A549 (cell line): ENCODE data around the gene IFT57. TPM values are rescaled to one million over a fixed set of nuclear protein-coding genes. Genes with fewer than 3 reads are reported as not detected.

Experiments used
- ATAC-seq, 2 experiments: fragments of 200-7000 bp in 1 of 2; fragments of >200 bp in 1 of 2; cut with Nextera tagmentation in 1 of 2; cut with Tn5 transposase in 1 of 2; 3 replicates each; pipeline versions ENCODE4 v1.8.0 to v1.9.1; 2018 to 2020; ENCODE audit warnings: mild to moderate bottlenecking in 1 of 2, moderate library complexity in 1 of 2
- CTCF ChIA-PET: fragments of 300-600 bp; sonication (Branson Sonifier 250); formaldehyde crosslinking; extraction: SDS; loops from one replicate; lab custom pipeline; 2021; ENCODE audit warnings: antibody characterized with exemption, inconsistent platforms; lab: Yijun Ruan, JAX
- POLR2A ChIA-PET: fragments of 350-600 bp; formaldehyde crosslinking; extraction: SDS; loops from one replicate; lab custom pipeline; 2021; ENCODE audit warnings: antibody characterized with exemption, inconsistent platforms; lab: Yijun Ruan, JAX
- DNase-seq, 2 experiments: peaks; one replicate each; pipeline versions ENCODE4 v3.0.0 to v3.0.0-alpha.2; 2011 to 2016; ENCODE audit warnings: low read depth in 1 of 2, low spot score in 1 of 2
- FAIRE-seq: peaks from 2 replicates; lab custom pipeline; 2011; peaks lifted over from hg19 to GRCh38; lab: Jason Lieb, UNC
- H3K27ac ChIP-seq, 2 experiments: fragments of >200 bp; sonication (Bioruptor Twin); formaldehyde crosslinking; 3 replicates each; pipeline ENCODE4 v1.5.1; 2016 to 2017
- H3K4me1 ChIP-seq: fragments of >200 bp; sonication (Bioruptor Twin); formaldehyde crosslinking; 3 replicates; pipeline ENCODE4 v1.6.1; 2016
- H3K4me2 ChIP-seq: fragments of >200 bp; sonication (Bioruptor Twin); formaldehyde crosslinking; 3 replicates; pipeline ENCODE4 v1.6.1; 2016
- H3K4me3 ChIP-seq: fragments of >200 bp; sonication (Bioruptor Twin); formaldehyde crosslinking; 3 replicates; pipeline ENCODE4 v1.5.1; 2016
- H3K9me3 ChIP-seq: fragments of >200 bp; sonication (Bioruptor Twin); formaldehyde crosslinking; 3 replicates; pipeline ENCODE4 v1.6.1; 2016
- ATOH8 ChIP-seq: fragments of 250-450 bp; sonication (Bioruptor Pico); IDR thresholded peaks from 2 replicates; pipeline ENCODE4 v1.5.0; 2020; ENCODE audit warnings: low read depth, mild to moderate bottlenecking, moderate library complexity
- CBX2 ChIP-seq: fragments of 200-600 bp; sonication (generic); IDR thresholded peaks from 2 replicates; pipeline ENCODE4 v1.6.1; 2016; ENCODE audit warnings: low read depth, mild to moderate bottlenecking, borderline replicate concordance
- CEBPB ChIP-seq, 2 experiments: fragments of >200 bp in 1 of 2; sonication (Bioruptor Twin) in 1 of 2; formaldehyde crosslinking in 1 of 2; IDR thresholded peaks; 2 replicates each; pipeline ENCODE4 v1.6.1; 2012 to 2016
- CTCF ChIP-seq: fragments of >200 bp; sonication (Bioruptor Twin); formaldehyde crosslinking; IDR thresholded peaks from 3 replicates; pipeline ENCODE4 v1.5.1; 2016
- E2F6 ChIP-seq: IDR thresholded peaks from 2 replicates; pipeline ENCODE4 v1.6.1; 2012; ENCODE audit warnings: low read depth, borderline replicate concordance
- EP300 ChIP-seq, 2 experiments: fragments of >200 bp; sonication (Bioruptor Twin); formaldehyde crosslinking; IDR thresholded peaks; 2 replicates in 1 of 2; 3 replicates in 1 of 2; pipeline ENCODE4 v1.6.1; 2016 to 2017
- FOSB ChIP-seq: fragments of 250-450 bp; sonication (Bioruptor Pico); IDR thresholded peaks from 2 replicates; pipeline ENCODE4 v1.5.0; 2020; ENCODE audit warnings: mild to moderate bottlenecking, moderate library complexity
- FOSL2 ChIP-seq, 2 experiments: fragments of 450-650 bp in 1 of 2; fragments of >200 bp in 1 of 2; sonication (Bioruptor Twin) in 1 of 2; formaldehyde crosslinking; IDR thresholded peaks; 2 replicates each; pipeline versions ENCODE4 v1.5.0 to v1.6.1; 2016 to 2020; ENCODE audit warnings: mild to moderate bottlenecking in 1 of 2, moderate library complexity in 1 of 2
- FOXS1 ChIP-seq: fragments of 250-450 bp; sonication (Bioruptor Pico); IDR thresholded peaks from 2 replicates; pipeline ENCODE4 v1.5.0; 2020; ENCODE audit warnings: mild to moderate bottlenecking, moderate library complexity
- GATA3 ChIP-seq: IDR thresholded peaks from 2 replicates; pipeline ENCODE4 v1.6.1; 2012; ENCODE audit warnings: borderline replicate concordance
- HEYL ChIP-seq: fragments of 250-450 bp; sonication (Bioruptor Pico); IDR thresholded peaks from 2 replicates; pipeline ENCODE4 v1.8.0; 2021; ENCODE audit warnings: mild to moderate bottlenecking, moderate library complexity
- JUN ChIP-seq, 2 experiments: fragments of >200 bp; sonication (Bioruptor Twin); formaldehyde crosslinking; IDR thresholded peaks; 2 replicates in 1 of 2; 3 replicates in 1 of 2; pipeline ENCODE4 v1.6.1; 2016 to 2017
- KDM1A ChIP-seq: fragments of 200-600 bp; sonication (generic); IDR thresholded peaks from 2 replicates; pipeline ENCODE4 v1.6.1; 2016; ENCODE audit warnings: low read depth, mild to moderate bottlenecking
- MAZ ChIP-seq: fragments of 150-350 bp; IDR thresholded peaks from 2 replicates; pipeline ENCODE4 v1.6.1; 2014; ENCODE audit warnings: antibody characterized with exemption, low read depth, low read length, borderline replicate concordance
- MYC ChIP-seq: IDR thresholded peaks from 2 replicates; pipeline ENCODE4 v1.6.1; 2012; ENCODE audit warnings: mild to moderate bottlenecking, inconsistent platforms, low read length, improper control_type of control experiment, borderline replicate concordance
- NFE2L2 ChIP-seq: fragments of 150-350 bp; conservative IDR thresholded peaks from 2 replicates; pipeline ENCODE4 v1.6.1; 2014; ENCODE audit warnings: low read length
- NPAS2 ChIP-seq: fragments of 250-450 bp; sonication (Bioruptor Pico); IDR thresholded peaks from 2 replicates; pipeline ENCODE4 v1.8.0; 2022; ENCODE audit warnings: mild to moderate bottlenecking, moderate library complexity, borderline replicate concordance
- PBX3 ChIP-seq: IDR thresholded peaks from 2 replicates; pipeline ENCODE4 v1.6.1; 2012
- POLR2AphosphoS2 ChIP-seq: conservative IDR thresholded peaks from 2 replicates; pipeline ENCODE4 v1.6.1; 2012; ENCODE audit warnings: low read length, improper control_type of control experiment, inconsistent platforms
- RARB ChIP-seq: fragments of 250-450 bp; sonication (Bioruptor Pico); IDR thresholded peaks from 2 replicates; pipeline ENCODE4 v1.8.0; 2021; ENCODE audit warnings: mild to moderate bottlenecking, moderate library complexity
- RFX5 ChIP-seq: fragments of 450-650 bp; IDR thresholded peaks from 2 replicates; pipeline ENCODE4 v1.7.1; 2014; ENCODE audit warnings: antibody characterized with exemption, mild to moderate bottlenecking, moderate library complexity
- SMC3 ChIP-seq: fragments of >200 bp; sonication (Bioruptor Twin); formaldehyde crosslinking; IDR thresholded peaks from 3 replicates; pipeline ENCODE4 v1.6.1; 2018; ENCODE audit warnings: inconsistent platforms
- TP53 ChIP-seq: fragments of 250-450 bp; sonication (Bioruptor Pico); IDR thresholded peaks from 2 replicates; pipeline ENCODE4 v1.5.0; 2021; ENCODE audit warnings: mild to moderate bottlenecking, moderate library complexity
- USF2 ChIP-seq: fragments of 450-650 bp; IDR thresholded peaks from 2 replicates; pipeline ENCODE4 v1.6.1; 2014; ENCODE audit warnings: antibody characterized with exemption
- ZC3H11A ChIP-seq: fragments of 450-650 bp; IDR thresholded peaks from 2 replicates; pipeline ENCODE4 v1.6.1; 2014; ENCODE audit warnings: antibody characterized with exemption, mild to moderate bottlenecking
- ZSCAN20 ChIP-seq: fragments of 250-450 bp; sonication (Bioruptor Pico); IDR thresholded peaks from 2 replicates; pipeline ENCODE4 v1.8.0; 2022; ENCODE audit warnings: mild to moderate bottlenecking, moderate library complexity
- WGBS: methylation state at CpG from one replicate; pipeline ENCODE4 v1.1.6; 2017; ENCODE audit errors: missing lambda C conversion rate; 5-methylcytosine and 5-hydroxymethylcytosine counted together
- polyA plus RNA-seq, 4 experiments: library from polyadenylated mRNA; depleted of rRNA in 3 of 4; stranded (reverse); fragments of >200 nt; fragmentation: RNase III in 1 of 4; extraction: RNeasy Plus Mini Kit Qiagen cat#74134 plus additional on column Dnase treatment in 1 of 4; gene quantifications; 2 replicates in 3 of 4; 3 replicates in 1 of 4; pipeline ENCODE4 v1.2.3, GENCODE V29; 2011 to 2017
- TF ChIP-seq, protein P1 (sequence below): fragments of 150-350 bp; IDR thresholded peaks from 2 replicates; pipeline ENCODE4 v1.6.1; 2014; ENCODE audit warnings: low read depth, mild to moderate bottlenecking, low read length

Gene IFT57
- polyA plus RNA-seq, 2 of the 4 experiments (the other 2 are of a cell fraction), result 39.1 to 59.2 TPM

DNA sequence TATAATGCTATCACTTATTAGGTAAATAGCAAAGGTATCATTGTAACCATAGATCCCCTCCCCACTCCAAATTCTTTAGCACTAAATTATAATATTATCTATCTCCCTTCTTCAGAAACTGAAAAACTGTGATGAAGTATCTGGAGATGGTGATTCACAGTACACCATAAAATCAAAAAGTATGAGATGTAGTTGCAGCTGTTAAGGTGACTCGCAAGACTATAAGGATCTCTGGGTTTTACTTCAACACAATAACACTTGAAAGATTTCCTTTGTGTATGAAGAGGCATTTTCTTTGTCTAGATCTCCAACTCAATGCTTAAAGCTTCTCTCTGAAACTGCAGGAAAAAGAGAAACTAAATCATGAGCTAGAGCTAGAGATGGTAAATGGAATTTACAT lies 46.9 kb downstream of the IFT57 start:
- Histone ChIP-seq H3K9me3 (no peaks in the 10 kb centered on the region), H3K4me1 (peaks cover 3% of the 10 kb centered on the region; the same call in 1 of the 3 replicates), H3K27ac (no peak overlapping the region), H3K4me2 (no peak overlapping the region), H3K4me3 (no peak overlapping the region)
- ChIA-PET POLR2A (no interaction called here), CTCF (interaction anchor here (0.7 to 1.1 kb wide), 3 partner anchors 73 to 303 kb away, joined by 3 read pairs; no protein-coding TSS in a partner anchor)
- ATAC-seq (no peak), FAIRE-seq (peak; percentile 18), DNase-seq (no peak)
- WGBS, result 91% methylated on average over 1 of the region's 1 CpG
- TF ChIP-seq FOXS1 (CRISPR knock-in tag) (no peak), CEBPB (IDR thresholded peaks at IDR 0.05) (no peak), SMC3 (no peak), RARB (CRISPR knock-in tag) (no peak)

- no peaks in the 10 kb centered on the region for H3K4me1 ChIP-seq
- H3K27ac ChIP-seq, result no peak overlapping the region
- TF ChIP-seq EP300 (IDR thresholded peaks at IDR 0.05) (no peak), CTCF (no peak), ZSCAN20 (CRISPR knock-in tag) (no peak), SMC3 (no peak), RFX5 (no peak), ZC3H11A (no peak), JUN (IDR thresholded peaks at IDR 0.05) (no peak), FOXS1 (CRISPR knock-in tag) (no peak), GATA3 (no peak), POLR2AphosphoS2 (no peak), E2F6 (no peak), CEBPB (IDR thresholded peaks at IDR 0.05) (no peak), FOSL2 (IDR thresholded peaks at IDR 0.05) (no peak), FOSL2 (CRISPR knock-in tag; IDR thresholded peaks at IDR 0.05) (no peak), NFE2L2 (no peak)
- no peak for DNase-seq
- ATAC-seq, result no peak
- CTCF ChIA-PET, result interaction anchor here (1.1 kb wide), 1 partner anchor 232 kb away, joined by 3 read pairs; no protein-coding TSS in a partner anchor
- 73% methylated on average over 2 of the region's 2 CpGs for WGBS
- H3K4me3 ChIP-seq, result no peak overlapping the region
- no peak overlapping the region for H3K4me2 ChIP-seq
- H3K9me3 ChIP-seq, result no peaks in the 10 kb centered on the region
- FAIRE-seq, result no peak
- POLR2A ChIA-PET, result no interaction called here
These were observed 51.1 kb downstream of the IFT57 start for GRCh38 chr3:108171106-108171505.

DNA sequence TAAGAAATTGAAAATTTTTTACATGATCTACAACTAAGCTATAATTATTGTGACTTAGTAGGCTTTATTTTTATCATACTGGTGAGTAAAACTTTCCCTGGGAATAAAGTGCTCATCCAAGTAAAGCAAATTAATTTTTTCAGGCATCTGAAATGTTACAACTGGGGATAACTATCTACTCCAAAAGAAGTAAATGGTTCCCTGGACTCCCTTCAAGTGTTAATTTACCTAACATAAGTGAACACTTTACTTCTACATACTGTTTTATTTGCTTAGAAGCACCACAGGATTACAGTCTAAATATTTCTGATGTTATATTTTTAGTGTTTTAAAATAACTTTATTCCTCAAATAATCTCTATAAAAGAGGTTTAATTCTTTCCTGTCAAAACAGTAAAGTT lies 57.8 kb downstream of the IFT57 start:
- ATAC-seq, result no peak
- ChIA-PET POLR2A (no interaction called here), CTCF (no interaction called here)
- Histone ChIP-seq H3K27ac (no peak overlapping the region), H3K9me3 (no peaks in the 10 kb centered on the region), H3K4me3 (no peak overlapping the region), H3K4me1 (no peaks in the 10 kb centered on the region), H3K4me2 (no peak overlapping the region)
- TF ChIP-seq, protein P1, sequence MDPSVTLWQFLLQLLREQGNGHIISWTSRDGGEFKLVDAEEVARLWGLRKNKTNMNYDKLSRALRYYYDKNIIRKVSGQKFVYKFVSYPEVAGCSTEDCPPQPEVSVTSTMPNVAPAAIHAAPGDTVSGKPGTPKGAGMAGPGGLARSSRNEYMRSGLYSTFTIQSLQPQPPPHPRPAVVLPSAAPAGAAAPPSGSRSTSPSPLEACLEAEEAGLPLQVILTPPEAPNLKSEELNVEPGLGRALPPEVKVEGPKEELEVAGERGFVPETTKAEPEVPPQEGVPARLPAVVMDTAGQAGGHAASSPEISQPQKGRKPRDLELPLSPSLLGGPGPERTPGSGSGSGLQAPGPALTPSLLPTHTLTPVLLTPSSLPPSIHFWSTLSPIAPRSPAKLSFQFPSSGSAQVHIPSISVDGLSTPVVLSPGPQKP, result no peak
- TF ChIP-seq MAZ (no peak), CBX2 (no peak), FOXS1 (CRISPR knock-in tag) (no peak), RARB (CRISPR knock-in tag) (no peak), NPAS2 (no peak), HEYL (no peak), FOSB (no peak), E2F6 (no peak), ZSCAN20 (CRISPR knock-in tag) (no peak), JUN (IDR thresholded peaks at IDR 0.05) (no peak), PBX3 (no peak), TP53 (CRISPR knock-in tag) (no peak), USF2 (no peak), GATA3 (no peak), ATOH8 (CRISPR knock-in tag) (no peak), MYC (no peak), KDM1A (no peak)
- no peak for FAIRE-seq
- DNase-seq, result no peak
